Myocyte (in vitro differentiated cells): Measurements from ENCODE around the gene ITSN1. TPM values are rescaled to one million over a fixed set of nuclear protein-coding genes. Genes with fewer than 3 reads are reported as not detected.
A peak's percentile ranks its signal among the peaks of the same experiment; 100 is the strongest.

ENCODE experiments used
- DNase-seq: peaks from one replicate; pipeline ENCODE4 v3.0.0-alpha.2; 2012; ENCODE audit warnings: low read depth
- total RNA-seq: library from RNA; depleted of rRNA; stranded (reverse); fragments of >200 nt; gene quantifications from 2 replicates; pipeline ENCODE4 v1.2.3, GENCODE V29; 2014

ITSN1 gene
- total RNA-seq, 1 donor from 2014 or later = 32.2 TPM

DNA sequence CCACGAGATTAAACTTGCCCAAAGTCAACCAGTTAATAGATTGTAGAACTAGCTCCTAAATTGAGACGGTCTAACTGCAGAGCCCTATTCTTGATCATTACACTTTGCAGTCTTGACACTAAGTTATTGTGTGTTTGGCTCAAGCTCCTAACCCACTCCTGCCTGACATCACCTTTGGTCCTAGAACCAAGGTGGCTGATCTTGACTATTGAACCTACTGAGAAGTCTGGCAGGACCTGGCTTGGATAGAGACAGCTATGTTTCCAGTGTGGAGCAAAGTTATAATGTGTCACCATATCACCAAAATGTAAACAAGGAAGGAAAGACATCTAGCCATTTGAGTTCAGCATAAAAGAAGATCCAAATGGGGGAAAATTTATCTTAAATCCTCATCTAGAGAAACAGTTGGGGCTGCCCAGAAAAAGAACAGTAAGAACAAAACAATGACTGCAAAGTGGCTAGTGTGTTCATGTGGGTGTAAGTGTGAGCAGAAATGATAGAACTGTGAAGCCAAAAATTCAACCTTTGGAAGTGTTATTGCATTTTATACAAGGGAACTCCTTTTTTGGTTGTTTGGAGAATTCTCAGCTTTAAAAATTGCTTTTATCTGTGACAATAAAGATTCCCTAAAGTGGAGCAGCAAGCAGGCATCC, 166.5 kb downstream of the ITSN1 start:
- no peak for DNase-seq

DNA sequence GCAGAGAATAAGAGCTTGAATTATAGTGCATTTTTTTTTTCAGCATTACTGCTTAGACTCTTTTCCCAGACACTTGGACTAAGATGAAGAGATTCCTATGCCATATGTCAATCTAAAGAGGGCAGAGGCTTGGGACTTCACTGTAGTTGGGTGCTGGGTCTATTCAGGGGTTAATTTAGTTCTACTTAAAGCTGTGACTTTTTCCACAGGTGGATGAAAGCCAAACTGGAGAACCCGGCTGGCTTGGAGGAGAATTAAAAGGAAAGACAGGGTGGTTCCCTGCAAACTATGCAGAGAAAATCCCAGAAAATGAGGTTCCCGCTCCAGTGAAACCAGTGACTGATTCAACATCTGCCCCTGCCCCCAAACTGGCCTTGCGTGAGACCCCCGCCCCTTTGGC, 168.5 kb downstream of the ITSN1 start:
- no peak for DNase-seq

DNA sequence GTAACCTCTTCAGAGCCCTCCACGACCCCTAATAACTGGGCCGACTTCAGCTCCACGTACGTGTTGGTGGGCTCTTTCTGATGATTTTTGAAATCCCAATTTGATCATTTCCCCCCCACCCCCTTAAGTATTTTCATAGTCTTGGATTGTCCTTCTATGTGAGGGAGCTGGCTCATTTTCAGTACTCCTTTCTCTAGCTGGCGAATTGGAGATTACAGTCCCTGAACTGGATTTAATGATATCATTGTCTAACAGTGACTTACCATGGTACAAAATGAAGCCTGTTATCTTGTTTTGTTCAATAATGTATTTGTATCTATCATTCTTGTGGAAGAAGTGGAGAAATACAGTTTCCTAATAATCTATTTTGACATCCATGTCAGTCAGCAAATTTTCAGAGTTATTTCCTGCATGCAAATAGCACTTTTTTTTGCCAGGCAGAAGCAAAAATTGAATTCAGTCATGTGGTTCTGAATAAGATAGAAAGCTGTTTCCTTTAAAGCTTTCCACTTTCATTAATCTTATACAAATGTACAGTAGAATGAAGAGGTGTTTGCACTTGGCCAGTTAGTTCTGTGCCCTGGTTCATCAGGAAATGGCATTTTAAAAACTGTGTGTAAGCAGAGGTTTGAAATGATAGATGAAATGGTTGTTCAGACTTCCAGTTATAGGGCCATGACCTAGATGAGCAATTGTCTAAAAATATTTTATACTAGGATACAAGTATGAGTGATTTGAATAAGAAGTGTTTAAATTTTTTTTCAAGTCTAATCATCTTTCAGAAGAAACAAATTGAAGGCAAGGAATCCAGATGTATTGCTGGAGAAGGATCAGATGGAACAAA, 169.1 kb downstream of the ITSN1 start:
- no peak for DNase-seq

DNA sequence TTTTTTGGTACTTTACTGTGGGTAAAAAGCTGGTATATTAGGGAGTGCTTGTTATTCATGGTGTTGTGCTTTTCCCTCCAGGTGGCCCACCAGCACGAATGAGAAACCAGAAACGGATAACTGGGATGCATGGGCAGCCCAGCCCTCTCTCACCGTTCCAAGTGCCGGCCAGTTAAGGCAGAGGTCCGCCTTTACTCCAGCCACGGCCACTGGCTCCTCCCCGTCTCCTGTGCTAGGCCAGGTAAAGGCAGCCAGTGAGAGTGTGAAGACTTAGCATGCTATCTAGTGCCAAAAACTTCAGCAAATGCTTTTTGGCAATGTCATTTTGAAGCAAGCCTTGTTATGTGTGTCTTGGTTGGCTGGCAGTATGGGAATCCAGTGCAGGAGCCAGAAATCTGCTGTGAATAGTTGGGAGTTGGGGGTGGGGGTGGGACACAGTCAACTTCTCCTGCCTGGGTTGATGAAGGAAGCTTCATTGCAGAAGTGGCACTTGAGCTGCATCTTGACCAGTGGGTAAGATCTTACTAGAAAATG, 171.6 kb downstream of the ITSN1 start:
- DNase-seq = no peak

DNA sequence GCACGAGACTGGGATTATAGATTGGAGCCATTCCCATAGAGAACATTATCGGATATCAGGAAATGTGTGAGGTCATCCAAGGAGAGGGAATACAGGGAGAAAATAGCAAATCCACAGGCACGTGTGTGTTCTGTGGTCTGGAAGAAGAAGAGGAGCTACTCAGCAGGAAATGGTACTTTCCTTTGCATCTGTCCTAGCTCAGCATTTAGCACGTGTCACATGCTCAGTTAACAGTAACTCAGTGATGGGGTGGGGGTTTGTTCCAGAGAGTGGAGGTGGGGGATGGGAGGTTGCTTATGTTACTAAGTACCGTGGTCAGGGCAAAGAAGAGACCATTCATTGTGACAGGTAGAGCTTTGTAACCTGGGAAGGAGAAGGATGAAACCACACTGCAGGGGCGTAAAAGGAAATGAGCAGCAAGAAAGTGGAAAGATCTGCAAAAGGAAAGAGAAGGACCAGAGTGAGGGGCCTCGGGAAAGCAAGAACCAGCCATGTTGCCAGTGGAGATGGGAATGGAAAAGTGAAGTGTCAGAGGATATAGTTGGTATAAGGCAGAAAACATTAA, 172.9 kb downstream of the ITSN1 start:
- DNase-seq = peak; percentile 41

DNA sequence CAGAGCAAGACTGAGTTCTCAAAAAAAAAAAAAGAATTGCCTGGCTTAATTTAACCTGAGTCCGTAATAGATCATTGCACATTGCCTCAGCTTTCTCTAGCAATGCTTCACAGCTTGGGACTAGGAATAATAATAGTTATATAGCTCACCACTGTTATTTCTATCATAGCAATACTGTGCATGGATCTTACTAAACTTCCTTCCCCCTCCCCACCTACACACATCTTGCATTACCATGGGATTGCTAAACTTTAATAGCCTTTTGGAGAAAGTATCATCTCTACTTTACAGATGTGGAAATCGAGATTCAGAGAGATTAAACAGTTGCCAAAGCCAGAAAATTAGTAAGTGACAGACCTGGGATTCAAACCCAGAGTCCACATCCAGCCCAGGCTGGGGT, 173.9 kb downstream of the ITSN1 start:
- DNase-seq = no peak

DNA sequence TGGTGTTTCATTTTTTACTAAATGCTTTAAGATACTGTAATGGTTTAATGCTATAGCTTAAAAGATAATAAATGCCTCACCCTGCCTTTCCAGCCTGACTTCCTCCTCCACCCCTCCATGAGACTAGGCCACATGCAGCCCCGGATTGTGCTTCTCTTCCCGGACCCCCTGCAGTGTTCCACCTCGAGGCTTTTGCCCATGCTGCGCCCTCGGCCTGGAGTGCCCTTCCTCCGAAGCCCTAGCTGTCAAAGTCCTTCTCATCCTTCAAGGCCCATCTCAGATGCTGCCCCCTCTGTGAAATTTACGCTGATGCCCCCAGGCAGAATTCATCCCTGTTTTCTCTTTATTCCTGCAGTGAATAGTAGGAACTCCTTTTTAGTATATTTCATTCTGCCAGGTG, 174.8 kb downstream of the ITSN1 start:
- DNase-seq = no peak

DNA sequence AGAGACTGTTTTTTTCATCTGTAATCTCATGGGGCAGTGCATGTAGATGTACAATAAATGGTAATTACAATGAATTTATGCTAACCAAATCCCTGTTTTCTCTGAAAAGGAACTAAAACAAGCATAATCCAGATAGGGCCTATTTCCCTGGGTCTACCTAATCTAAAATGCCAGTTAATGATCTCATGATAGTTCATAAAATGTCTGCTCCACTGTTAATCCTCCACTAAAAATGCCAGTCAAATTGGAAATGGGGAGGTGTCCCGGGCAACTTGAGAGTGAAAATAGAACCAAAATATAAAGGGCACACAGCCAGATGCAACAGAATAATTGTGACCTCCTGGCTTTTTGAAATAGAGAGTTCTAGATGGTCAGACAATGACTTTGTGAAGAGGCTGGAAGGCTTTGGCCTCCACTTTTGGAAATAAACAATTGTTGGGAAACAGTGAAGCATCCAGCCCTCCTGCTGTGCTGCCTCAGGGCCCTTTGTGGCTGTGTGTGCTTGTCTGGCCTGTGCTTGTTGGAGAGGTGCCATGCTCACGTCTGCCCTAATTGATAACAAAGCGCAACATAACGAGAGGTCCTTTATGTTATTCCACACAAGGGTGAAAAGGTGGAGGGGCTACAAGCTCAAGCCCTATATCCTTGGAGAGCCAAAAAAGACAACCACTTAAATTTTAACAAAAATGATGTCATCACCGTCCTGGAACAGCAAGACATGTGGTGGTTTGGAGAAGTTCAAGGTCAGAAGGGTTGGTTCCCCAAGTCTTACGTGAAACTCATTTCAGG, 175.6 kb downstream of the ITSN1 start:
- no peak for DNase-seq

DNA sequence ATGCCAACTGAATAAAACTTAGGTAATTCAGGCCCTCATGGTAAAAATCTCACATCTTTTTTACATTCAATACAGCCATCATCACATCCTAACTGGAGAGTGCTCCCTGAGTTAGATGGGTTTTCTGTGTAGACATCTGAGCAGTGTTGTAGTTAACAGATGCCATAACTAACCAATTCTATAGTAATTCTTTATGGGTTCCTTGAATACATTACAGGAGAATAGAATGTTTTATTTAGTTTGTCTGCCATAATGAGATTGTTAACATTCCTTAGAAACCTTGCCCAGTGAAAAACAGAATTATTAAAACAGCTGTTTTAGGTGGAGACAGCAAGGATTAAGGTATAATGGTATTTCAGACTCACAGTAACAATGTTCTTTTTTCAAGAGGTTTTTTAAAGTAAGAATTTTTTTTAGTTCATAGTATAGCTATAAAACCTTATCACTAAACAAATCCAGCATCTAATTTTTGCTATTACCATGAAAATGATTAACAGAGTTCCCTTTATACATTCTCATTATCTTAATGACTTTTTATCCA, 178.0 kb downstream of the ITSN1 start:
- no peak for DNase-seq

DNA sequence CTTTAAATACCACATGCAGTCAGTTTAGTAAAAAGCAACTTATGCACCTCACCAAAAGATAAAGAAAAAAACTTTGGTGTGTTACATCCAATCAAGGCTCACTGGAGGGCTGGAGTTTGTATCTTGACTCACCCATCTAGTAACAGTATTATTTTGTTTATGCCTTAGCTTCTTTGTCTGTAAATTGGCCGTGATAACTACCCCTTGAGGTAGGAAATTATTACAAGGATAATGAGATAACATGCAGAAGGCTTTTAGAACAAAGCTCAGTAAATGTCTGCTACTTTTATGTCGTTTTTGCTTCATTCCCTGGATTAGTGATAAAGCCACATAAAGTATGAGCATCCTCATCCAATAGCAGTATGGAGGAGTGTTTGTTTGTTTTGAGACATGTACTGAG, 178.5 kb downstream of the ITSN1 start:
- no peak for DNase-seq

DNA sequence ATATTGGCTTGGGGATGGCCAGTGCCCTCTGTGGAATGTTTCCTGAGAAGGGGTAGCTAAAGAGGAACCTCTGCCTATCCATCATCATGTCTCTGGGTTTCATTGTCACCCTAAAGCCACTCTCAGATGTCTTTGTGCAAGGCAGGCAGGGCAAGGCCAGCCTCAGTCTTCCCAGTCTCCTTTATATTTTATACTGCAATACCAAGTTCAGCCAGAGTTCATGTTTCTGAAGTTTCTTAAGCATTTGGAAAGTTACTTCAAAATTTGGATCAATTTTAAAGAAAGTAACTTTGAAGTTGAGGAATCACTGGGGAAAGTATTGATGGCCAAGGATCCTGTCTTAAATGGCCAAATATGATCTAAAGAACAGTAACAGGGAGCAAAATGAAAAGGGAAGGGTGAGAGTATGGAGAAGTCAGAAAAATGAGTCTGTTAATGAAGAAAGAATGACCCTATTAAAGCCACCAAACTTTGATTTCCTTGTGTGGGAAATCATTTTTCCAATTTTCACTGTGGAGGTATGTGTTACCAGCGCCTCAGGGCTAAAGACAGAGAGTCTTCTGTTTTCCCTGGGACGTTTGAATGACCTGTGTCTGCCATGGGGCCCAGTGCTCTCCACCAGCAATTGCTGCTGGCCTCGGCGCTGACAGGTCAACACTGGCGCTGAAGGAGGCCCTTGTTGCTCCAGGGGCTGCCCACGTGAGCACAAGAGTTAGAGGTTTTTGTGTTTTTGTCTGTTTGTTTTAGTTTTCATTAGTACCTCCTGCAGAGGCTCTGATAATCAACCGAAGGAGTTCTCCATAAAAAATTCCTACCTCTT, 179.4 kb downstream of the ITSN1 start:
- no peak for DNase-seq

DNA sequence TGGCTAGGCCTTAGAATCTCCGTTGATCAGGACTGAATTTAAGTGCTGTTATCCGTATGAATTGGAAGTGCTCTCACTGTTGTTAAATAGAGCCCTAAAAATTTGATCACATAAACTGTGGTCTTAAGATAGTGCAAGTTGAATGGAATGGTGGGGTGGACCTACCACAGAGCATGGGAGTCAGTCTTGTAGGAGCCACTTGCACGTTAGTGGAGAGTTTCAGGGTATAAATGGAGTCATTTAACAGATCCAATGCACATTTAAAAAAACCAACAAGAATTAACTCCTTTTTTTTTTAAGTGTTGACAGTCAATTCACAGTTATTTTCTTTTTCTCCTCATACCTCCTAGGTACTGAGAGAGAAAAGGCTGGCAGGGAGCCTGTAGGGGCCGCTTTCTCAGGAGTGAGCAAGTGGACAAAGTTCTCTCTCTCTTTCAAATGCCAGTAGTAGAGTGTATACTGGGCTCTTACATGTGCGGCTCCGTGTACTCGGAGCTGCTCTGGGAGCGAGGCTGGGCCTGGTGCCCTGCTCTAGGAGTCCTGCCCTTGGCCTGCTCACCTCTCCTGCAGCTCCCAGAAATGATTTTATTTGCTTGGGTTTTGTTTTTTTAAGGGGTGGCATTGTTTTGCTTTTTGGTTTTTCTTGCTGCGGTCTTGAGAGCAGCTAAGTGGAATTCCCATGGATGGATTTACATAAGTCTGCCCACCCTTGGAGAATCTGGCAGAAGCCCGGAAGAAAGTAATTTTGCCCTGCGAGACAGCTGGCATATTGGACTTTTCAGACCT, 182.0 kb downstream of the ITSN1 start:
- DNase-seq = peak; percentile 72

DNA sequence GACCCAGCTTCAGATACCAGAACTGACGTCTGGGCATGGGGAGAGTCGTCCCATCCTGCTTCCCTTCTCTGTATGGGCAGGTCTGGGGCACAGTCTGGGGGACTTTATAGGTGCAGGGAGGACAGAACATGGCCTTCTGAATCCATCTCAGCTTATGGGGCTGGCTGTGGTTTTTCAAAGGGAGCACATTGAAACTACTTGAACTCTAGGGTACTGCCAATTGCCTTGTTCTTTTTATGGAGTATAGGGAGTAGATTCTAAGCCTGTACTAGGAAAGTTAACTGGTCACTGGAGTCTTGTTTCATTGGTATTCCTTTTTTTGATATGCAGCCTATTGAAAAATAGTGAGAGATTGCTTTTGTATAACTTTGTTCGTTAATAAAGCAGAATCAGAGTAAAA, 183.1 kb downstream of the ITSN1 start:
- peak; percentile 31 for DNase-seq

DNA sequence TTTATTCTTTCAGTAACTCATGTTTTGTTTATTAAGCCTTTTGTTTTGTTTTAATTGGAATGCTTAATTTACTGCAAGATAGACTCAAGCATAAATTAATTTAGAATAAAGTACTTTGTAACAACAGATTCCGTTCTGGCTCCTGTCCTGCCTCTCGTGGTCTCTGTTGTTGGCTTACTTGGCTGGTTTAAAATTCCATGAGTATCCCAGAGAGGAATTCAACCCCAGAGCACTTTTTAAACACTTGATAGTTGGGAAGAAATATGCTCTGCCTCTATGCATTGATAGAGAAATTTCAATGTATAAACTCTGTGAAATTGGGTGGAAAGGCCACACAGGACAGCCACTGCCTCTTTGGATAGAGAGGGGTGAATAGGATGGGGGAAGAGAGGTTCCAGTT, 183.6 kb downstream of the ITSN1 start:
- DNase-seq = peak; percentile 72

DNA sequence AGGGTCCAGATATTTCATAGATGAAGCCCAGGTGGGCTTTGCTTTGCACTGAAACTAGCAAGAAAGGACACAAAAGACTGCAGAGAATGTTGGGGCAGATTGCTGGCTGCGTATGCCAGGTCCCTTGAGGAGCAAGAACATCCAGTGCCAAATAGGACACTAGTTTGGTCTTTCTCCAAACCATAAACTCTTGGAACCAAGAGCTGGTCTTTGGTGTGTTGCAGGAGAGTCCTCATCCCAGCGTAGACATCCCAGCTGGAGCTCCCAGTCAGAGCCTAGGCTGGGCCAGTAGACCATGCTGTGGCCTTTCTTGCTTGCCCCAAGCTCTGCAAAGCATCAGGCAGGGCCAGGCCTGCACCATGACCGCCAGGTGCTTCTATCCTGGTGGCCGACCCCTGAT, 185.8 kb downstream of the ITSN1 start:
- DNase-seq = no peak

DNA sequence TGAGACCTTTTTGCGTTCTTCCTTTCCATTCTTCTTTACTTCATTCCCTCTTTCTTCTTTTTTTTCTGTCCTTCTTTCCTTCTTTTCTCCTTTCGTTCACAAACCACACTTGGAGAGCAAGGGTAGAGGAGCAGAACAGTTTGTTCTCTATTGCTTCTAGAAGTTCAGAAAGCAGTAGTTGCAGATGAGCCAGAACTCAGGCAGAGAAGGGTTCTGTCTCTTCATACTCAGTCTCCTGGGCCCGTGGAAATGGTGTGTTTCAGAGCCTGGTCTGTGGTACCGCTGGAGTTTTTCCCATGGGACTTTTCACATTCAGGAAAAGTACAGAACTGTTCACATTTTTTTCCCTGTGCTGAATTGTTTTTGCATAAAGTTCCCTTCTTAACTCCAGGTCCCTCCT, 186.3 kb downstream of the ITSN1 start:
- DNase-seq = no peak

DNA sequence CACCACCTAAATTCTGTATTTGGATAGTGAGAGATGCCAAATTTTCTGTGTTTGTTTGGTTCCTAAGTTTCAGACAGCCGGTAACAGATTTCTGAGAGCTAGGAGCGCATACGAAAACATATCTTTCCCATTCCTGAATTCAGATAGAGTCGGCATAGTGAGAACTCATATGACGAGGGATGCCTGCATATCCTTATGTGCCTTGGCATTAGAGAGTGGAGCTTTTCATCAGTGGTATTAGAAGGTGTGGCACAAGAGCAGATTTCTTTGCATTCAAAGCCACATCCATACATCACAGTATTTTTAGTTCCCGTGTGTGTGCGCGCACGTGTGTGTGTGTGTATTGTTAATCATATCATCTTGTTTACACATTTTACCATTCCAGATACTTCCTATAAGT, 187.5 kb downstream of the ITSN1 start:
- DNase-seq = no peak

DNA sequence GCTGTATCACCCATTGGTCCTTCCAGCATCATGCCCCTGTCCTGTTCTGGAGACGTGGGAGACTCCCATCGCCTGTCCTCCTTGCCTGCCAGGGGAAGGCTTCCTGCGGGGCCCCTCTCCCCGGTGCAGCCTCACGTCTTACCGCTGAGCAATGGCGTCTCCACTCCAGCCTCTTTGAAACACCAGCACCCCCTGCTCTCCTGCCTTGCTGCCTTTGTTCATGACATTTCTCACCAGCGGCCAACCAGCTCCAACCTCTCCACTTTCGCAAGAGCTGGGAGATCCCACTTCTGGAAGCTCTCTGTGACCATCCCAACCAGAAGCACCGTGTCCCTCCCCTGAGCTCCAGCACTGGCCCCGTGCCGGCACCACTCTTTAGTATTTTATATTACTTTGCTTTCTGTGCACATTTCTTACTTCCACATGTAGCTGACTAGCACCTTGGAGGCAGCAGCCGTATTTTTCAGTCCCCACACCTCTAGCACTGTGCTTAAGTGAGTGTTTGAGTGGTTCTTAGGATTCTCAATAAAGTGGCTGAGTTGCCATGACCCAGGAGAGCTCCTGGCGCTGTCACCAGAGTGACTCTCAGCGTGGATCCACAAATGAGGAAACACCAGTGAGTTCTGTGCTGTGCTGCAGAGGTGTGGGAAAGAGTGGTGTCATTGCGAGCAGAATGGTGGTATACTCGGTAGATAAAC, 189.8 kb downstream of the ITSN1 start:
- no peak for DNase-seq
